PC-9 (cell line): ENCODE results near the gene MTG1.

Source experiments
- EZH2 ChIP-seq: fragments of 200-600 bp; sonication (generic); IDR thresholded peaks from 2 replicates; pipeline ENCODE4 v1.8.0; 2017; ENCODE audit warnings: antibody characterized with exemption, low read depth
- TF ChIP-seq, protein P1 (sequence below): fragments of 200-600 bp; sonication (generic); conservative IDR thresholded peaks from 2 replicates; pipeline ENCODE4 v1.6.1; 2017; ENCODE audit warnings: mixed run types, antibody characterized with exemption, mild to moderate bottlenecking, moderate library complexity

DNA sequence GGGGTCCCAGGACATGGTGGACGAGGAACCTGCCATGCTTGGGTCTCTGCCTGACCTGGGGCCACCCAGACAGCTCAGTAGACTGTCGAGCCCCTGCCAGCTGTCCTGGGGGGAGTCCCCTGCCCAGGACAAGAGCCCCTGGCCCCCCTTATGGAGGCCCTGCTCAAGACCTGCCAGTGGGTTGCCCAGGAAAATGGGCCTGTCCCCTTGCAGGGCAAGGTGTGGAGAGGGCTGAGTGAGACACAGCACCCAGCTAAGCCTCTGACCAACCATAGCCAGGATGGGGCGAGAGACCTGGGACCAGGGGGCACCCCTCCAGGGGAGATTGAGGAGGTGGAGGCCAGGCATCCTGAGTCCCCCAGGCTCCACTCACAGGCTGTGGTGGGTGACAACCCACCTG lies 38.0 kb upstream of the MTG1 start:
- TF ChIP-seq, protein P1, sequence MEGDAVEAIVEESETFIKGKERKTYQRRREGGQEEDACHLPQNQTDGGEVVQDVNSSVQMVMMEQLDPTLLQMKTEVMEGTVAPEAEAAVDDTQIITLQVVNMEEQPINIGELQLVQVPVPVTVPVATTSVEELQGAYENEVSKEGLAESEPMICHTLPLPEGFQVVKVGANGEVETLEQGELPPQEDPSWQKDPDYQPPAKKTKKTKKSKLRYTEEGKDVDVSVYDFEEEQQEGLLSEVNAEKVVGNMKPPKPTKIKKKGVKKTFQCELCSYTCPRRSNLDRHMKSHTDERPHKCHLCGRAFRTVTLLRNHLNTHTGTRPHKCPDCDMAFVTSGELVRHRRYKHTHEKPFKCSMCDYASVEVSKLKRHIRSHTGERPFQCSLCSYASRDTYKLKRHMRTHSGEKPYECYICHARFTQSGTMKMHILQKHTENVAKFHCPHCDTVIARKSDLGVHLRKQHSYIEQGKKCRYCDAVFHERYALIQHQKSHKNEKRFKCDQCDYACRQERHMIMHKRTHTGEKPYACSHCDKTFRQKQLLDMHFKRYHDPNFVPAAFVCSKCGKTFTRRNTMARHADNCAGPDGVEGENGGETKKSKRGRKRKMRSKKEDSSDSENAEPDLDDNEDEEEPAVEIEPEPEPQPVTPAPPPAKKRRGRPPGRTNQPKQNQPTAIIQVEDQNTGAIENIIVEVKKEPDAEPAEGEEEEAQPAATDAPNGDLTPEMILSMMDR: no peak
- no peak for TF ChIP-seq EZH2
